Activated CD8-positive, alpha-beta memory T cell treated with anti-CD3 and anti-CD28 coated beads for 36 hours (primary cell): ENCODE measurements around the gene OLFML2B. TPM values are rescaled to one million over a fixed set of nuclear protein-coding genes. Genes with fewer than 3 reads are reported as not detected.
"Not testable (repeated sequence)": the region's sequence is repeated elsewhere in the genome, so short reads cannot be mapped to it uniquely, and the experiment has no call there.

Experiments
- CTCF ChIA-PET: fragments of 350-600 bp; sonication (Branson Sonifier 250); formaldehyde crosslinking; loops from one replicate; lab custom pipeline; 2021; ENCODE audit warnings: antibody characterized with exemption; lab: Charles Lee
- POLR2A ChIA-PET: fragments of 350-600 bp; sonication (Branson Sonifier 250); formaldehyde crosslinking; loops from one replicate; lab custom pipeline; 2021; ENCODE audit warnings: antibody characterized with exemption; lab: Charles Lee
- total RNA-seq, 2 experiments: library from RNA; stranded (reverse); gene quantifications; one replicate each; pipeline ENCODE4 v1.2.3, GENCODE V29; 2021

OLFML2B gene
- total RNA-seq: not detected

GRCh38 chr1:162023547-162024501 is at the start of gene OLFML2B:
Gene OLFML2B, minus strand, starts transcription at chr1:162023869. Its CDS starts 439 bp downstream, at chr1:162023430.
- ChIA-PET POLR2A (no interaction called here), CTCF (interaction anchor here (0.9 to 1.1 kb wide), 4 partner anchors 13 to 231 kb away, joined by 3 to 5 read pairs (median 4); no protein-coding TSS in a partner anchor)

GRCh38 chr1:162072740-162073139 is 49.1 kb upstream of the OLFML2B start:
- ChIA-PET POLR2A (no interaction called here), CTCF (interaction anchor here (0.5 kb wide), 1 partner anchor 74 kb away, joined by 3 read pairs; no protein-coding TSS in a partner anchor)

- CTCF ChIA-PET: interaction anchor here (0.7 kb wide), 1 partner anchor 47 kb away, joined by 3 read pairs; the partner anchor contains the start of gene OLFML2B
- POLR2A ChIA-PET: no interaction called here
Observed at GRCh38 chr1:162070825-162071224, 47.2 kb upstream of the OLFML2B start.

- ChIA-PET POLR2A (no interaction called here), CTCF (interaction anchor here (0.7 kb wide), 1 partner anchor 46 kb away, joined by 3 read pairs; the partner anchor contains the start of gene OLFML2B)
Observed at GRCh38 chr1:162070094-162070748, 46.6 kb upstream of the OLFML2B start.

GRCh38 chr1:162069334-162070093 is 45.8 kb upstream of the OLFML2B start, which contains the start of gene NOS1AP:
Gene NOS1AP, plus strand, starts transcription at chr1:162069691. Its CDS starts 487 bp downstream, at chr1:162070178.
- CTCF ChIA-PET: interaction anchor here (1.3 kb wide), 1 partner anchor 13 kb away, joined by 3 read pairs; no protein-coding TSS in a partner anchor
- POLR2A ChIA-PET: no interaction called here

- CTCF ChIA-PET: interaction anchor here (1.3 kb wide), 1 partner anchor 12 kb away, joined by 3 read pairs; no protein-coding TSS in a partner anchor
- POLR2A ChIA-PET: no interaction called here
Observed at GRCh38 chr1:162068301-162068700, 44.6 kb upstream of the OLFML2B start.

GRCh38 chr1:162067466-162067865 is 43.8 kb upstream of the OLFML2B start:
- CTCF ChIA-PET: no interaction called here
- POLR2A ChIA-PET: no interaction called here

- CTCF ChIA-PET, POLR2A ChIA-PET: not testable (repeated sequence)
Observed at GRCh38 chr1:162066836-162067235, 43.2 kb upstream of the OLFML2B start.

GRCh38 chr1:162065016-162065415 is 41.3 kb upstream of the OLFML2B start:
- CTCF ChIA-PET: no interaction called here
- POLR2A ChIA-PET: no interaction called here

GRCh38 chr1:162062542-162063015 is 38.9 kb upstream of the OLFML2B start:
- POLR2A ChIA-PET: no interaction called here
- CTCF ChIA-PET: no interaction called here

- ChIA-PET POLR2A (no interaction called here), CTCF (no interaction called here)
Observed at GRCh38 chr1:162060314-162060713, 36.6 kb upstream of the OLFML2B start.

- ChIA-PET POLR2A (no interaction called here), CTCF (no interaction called here)
Observed at GRCh38 chr1:162059721-162060120, 36.1 kb upstream of the OLFML2B start.

- ChIA-PET CTCF (interaction anchor here (0.6 to 1.4 kb wide), 6 partner anchors 12 to 351 kb away, joined by 3 to 4 read pairs (median 3); partner anchors contain the start of gene NOS1AP), POLR2A (no interaction called here)
Observed at GRCh38 chr1:162056579-162056978, 32.9 kb upstream of the OLFML2B start.

- ChIA-PET CTCF (interaction anchor here (0.6 to 1.4 kb wide), 7 partner anchors 13 to 564 kb away, joined by 3 to 6 read pairs (median 3); partner anchors contain the start of gene NOS1AP), POLR2A (no interaction called here)
Observed at GRCh38 chr1:162056043-162056442, 32.4 kb upstream of the OLFML2B start.

- CTCF ChIA-PET: no interaction called here
- POLR2A ChIA-PET: no interaction called here
Observed at GRCh38 chr1:162055062-162055461, 31.4 kb upstream of the OLFML2B start.

- CTCF ChIA-PET, POLR2A ChIA-PET: not testable (repeated sequence)
Observed at GRCh38 chr1:162053949-162054348, 30.3 kb upstream of the OLFML2B start.

- ChIA-PET POLR2A (no interaction called here), CTCF (no interaction called here)
Observed at GRCh38 chr1:162046921-162047320, 23.3 kb upstream of the OLFML2B start.

- POLR2A ChIA-PET: no interaction called here
- CTCF ChIA-PET: interaction anchor here (1.2 kb wide), 1 partner anchor 234 kb away, joined by 3 read pairs; no protein-coding TSS in a partner anchor
Observed at GRCh38 chr1:162042361-162042760, 18.7 kb upstream of the OLFML2B start.

GRCh38 chr1:162040657-162041056 is 17.0 kb upstream of the OLFML2B start:
- CTCF ChIA-PET: no interaction called here
- POLR2A ChIA-PET: no interaction called here
